ENCODE data around the gene MSI2.

MSI2 gene

DNA sequence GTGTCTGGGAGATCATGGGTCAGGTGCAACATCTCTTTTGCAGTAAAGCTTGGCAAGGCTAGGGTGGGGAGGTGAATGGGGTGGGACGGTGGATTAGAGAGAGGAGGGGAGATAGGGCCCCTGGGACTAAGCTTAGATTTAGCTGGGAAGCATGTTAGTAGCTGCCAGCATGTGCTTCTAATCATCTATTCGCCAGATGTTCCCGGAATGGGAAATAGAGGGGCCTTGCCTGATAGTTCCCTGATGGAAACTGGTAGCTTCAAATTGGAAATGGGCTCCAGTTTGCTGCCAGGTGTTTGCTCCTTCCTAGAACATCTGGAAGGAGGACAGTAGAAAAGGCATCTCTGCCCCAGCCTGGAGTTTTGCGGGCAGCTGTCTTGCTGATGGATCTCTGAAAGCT lies 312.7 kb downstream of the MSI2 start:
- DNase-seq: no peak

DNA sequence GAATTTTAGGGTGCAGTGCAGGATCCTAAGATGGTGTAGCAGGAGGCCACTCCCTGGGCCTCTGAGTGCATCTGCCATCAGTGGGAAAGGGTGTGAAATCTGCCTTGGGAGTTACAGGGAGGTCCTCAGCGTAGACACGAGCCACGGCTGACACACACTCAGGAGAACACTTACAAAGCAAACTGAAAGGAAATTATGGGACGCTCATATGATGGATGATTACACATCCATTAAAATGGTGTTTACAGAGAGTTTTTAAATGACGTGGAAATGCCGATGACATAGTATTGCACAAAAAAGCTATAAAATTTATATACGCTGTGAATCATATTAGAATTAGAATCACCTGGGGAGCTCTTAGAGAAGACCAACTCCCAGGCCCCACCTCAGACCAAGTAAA lies 313.5 kb downstream of the MSI2 start:
- DNase-seq: no peak

DNA sequence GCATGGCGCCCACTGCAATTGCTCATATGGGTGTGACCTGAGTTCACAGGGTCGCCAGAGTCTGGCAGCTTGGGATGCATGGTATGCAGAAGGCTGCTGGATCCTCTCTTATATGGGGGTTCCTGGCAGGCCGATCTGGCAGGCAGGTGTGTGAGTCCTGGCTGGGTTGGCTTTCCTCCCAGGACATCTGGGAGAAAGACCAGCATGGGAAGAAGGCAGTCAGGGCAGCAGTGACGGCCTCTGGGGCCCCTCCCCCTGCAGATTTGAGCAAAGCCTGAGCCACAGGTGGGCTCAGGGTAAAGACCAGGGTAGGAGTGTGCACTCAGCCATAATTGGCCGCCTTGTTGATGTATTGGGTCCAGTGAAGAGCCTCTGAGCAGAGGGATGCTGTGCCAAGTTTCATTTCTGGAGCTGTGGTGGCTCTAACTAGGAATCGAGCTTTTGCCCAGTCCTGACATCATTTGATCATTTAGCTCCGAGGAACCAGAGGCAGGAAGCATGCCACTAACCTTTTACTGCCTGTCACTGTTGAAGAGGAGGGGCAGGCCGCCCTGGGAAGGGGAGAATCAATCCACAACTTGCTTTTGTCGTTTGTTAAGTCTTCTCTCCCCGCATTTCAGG lies 314.5 kb downstream of the MSI2 start:
- DNase-seq: no peak

DNA sequence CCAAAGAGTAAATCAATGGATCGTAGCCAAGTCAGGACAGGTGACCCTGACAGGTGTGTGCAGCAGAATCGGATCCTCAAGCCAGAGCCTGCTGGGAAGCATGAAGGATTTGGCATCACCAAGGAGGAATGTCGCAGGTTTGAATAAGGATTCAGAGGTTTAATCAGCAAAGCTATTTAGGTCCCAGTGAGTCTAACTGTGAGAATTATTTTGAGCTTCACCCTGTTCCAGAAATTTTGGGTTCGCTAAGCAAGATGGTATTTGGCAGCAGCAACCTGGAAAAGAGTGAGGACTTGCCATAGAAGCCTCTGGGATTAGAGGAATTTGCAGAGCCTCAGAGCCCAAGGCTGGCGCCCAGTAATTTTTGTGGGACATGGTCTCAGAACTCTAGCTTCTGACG lies 315.7 kb downstream of the MSI2 start:
- DNase-seq: no peak

DNA sequence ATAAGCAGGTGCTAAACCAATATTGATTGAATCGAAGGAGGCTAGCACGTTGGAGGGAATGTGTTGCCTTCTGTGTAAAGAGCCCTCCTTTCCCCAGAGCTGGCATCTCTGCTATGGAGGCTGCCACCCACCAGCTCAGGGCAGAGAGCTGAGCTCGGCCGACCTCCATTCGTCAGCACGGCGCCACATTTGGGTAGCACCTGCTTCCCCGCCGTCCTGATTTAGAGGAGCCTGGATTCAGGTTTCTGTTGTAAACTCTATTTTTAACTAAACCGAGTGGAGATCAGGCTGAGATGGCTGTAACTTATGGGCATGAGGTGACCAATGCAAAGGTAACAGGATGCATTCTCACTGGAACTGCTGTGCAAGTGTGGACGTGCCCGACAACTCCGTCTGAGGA lies 316.3 kb downstream of the MSI2 start:
- no peak for DNase-seq

DNA sequence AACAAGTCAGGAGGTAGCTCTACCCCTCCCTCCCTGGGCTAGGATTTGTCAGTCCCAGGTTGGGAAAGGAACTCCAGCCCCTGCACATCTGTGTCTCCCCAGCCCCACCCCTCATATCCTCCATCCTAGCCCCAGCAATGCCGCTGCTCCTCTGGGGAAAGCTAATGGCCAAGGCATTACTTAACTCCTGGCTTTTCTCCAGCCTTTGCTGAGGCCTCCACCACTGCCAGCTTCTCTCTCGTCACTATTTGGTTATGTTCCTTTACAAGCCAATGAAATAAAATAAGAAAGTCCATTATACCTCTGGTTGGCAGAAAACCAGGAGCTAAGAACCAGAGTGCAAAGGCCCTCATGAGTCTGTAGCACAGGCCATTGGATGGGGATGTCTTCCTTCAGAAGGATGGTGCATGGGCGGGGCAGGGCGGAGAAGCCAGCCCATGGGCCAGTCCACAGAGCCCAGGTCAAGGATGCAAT lies 317.8 kb downstream of the MSI2 start:
- no peak for DNase-seq

DNA sequence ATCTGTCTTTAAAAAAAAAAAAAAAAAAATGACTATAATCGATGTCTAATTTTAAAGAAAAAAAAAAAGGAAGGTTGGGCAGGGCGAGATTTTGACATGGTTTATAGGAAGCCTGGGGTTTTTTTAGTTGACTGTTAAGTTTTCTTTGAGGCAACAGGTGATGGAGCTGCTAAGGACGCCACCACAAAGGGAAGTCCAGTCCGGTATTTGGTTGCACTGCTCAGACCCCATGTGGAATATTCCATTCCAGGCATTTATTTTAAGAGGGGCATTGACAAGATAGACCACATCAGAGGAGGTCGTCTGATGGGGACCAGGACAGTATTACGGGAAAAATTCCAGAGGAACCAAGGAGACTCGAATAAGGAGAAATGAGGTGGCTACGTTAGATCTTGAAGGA lies 320.4 kb downstream of the MSI2 start:
- no peak for DNase-seq

DNA sequence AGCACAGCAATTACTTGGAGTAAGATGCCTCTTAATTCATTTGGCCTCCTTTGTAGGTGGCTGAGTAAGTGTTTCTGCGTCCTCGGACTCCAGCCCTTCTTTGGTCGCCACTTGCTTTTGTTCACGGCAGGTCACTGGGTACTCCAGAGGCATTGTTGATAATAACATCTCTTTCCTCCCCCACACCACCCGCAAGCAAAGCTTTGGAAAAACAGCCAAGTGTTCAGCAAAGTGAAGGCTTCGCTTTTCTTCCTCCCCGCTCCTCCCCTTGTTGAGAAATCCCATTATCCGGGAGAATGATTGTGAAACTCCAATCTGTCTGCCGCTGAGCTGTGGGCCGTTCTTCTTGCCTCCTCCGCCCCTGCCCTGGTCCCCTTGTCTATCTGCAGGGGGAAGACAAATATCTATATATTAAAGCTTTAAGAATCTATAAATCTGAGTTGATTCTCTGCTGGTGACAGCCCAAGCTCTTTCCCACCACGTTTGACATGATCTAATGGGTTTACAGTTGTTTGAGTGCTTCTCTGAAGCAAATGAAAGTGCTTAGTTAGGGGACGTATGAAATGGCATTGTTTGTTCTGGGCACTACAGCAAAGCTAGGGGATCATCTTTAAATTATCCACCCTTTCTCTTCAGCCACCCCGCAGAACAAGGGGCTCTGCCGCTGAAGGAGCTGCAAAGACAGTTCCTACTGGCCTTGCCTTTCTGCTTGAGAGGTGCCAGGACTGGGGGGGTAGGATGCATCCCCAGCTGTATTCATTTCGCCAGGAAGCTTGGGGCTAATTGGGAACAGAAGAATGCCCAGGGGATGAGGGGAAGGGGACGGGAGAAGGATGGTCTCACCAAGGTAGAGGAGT lies 321.7 kb downstream of the MSI2 start:
- DNase-seq: no peak

DNA sequence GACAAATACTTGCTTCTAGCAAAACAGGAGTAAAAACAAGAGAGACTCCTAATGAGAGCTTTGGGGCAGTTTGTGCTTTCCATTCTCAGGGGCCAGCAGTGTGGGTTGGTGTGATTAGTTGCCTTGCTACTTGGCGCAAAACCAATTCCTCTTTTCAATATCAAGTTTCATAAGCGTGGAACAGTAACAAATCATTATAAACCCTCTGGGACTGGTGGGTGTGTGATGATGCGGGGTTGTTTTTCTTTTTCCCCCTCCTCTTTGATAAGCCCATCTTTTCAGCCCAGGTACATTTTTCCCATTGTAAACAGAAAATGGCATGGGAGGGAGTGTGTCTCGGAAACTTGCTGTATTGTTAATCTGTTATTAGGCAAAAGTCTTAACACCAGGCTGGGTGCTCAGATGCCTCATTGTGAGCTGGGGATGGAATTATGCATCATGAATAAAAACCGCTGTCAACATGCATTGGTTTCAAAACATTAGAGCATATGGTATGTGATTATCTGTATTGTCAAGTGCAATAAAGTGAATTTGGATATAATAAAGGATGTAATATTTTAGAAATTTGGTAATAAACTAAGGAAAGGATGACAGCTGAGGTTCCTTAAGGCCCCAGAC lies 322.4 kb downstream of the MSI2 start:
- DNase-seq: no peak

DNA sequence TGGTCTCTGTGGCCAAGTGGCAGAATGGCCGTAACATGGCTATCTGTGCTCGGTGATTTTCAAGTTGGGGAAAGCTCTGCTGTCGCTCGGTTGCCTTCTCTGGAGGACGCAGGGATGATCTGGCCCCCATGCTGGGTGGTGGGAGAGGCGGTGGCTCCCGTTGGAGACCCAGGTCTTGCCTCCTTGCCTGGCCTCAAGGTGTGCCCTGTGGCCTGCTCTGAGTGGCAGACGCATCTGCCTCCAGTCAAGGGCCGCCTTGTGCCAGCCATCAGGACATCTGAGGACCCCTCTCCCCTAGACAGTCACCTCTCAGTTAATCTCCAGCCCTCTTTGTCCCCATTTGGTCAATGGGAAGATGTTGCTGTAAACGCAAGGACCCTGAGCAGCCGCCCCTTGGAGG lies 322.9 kb downstream of the MSI2 start:
- no peak for DNase-seq

DNA sequence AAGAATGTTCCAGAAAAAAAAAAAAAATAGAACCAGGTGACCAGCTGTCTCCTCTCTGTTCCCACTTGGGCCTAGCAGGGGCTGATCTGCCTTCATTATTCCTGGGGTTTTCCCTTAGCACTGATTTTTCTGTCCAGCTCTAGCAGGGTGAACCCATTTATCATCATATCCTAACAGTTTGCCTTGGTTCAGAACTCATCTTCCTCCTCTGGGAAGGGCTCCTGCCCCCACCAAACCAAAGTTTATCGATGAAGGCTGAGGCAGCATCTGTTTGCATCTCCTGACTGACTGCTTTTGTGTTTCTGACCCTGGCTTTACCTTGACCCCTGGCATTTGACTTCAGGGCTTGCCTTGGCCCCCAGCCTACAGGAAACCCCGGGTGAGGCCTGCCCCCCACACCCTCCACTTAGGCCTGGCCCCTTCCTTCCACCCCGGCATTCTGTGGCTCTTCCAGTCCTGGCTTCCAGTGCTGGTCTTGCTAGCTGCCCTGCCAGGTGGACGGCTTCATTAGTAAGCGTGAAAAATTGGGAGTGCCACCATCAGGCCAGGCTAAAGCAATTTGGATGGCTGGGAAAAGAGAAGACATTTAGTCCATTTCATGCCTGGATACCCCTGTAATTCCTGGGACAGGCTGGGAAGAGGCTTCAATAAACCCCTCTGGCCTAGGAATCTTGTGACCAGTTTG lies 323.9 kb downstream of the MSI2 start:
- no peak for DNase-seq

DNA sequence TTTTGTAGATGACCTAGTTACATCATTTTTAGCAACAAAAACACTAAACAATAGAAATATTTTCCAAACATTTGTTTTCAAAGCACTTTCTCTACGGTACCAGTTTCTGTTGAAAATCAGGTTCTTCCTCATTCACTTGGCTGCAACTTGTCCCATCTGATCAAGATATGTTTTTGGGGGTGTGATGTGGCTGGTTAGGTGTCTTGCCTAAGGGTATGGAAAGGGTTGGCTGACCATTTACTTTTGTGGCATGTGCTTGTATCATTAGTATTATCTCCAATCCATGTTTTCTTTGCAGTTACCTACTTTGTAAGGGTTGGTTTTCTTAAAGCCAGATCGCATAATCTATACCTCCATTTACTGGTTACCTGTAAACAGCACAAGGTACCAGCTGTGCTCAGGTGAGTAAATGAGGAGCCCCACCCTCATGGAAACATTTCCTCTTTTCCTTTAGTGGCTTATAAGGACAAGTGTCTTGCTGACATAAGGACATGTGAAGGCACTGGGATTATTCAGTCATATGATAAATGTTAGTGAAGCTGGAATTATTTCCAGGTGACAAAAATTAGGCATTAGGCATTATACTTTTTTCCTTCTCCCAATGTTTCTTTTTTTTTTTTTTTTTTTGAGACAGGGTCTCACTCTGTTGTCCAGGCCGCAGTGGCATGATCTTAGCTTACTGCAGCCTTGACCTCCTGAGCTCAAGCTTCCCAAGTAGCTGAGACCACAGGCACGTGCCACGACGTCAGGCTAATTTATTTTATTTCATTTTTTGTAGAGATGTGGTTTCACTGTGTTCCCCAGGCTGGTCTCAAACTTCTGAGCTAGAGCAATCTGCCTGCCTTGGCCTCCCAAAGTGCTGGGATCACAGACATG lies 326.8 kb downstream of the MSI2 start:
- no peak for DNase-seq

DNA sequence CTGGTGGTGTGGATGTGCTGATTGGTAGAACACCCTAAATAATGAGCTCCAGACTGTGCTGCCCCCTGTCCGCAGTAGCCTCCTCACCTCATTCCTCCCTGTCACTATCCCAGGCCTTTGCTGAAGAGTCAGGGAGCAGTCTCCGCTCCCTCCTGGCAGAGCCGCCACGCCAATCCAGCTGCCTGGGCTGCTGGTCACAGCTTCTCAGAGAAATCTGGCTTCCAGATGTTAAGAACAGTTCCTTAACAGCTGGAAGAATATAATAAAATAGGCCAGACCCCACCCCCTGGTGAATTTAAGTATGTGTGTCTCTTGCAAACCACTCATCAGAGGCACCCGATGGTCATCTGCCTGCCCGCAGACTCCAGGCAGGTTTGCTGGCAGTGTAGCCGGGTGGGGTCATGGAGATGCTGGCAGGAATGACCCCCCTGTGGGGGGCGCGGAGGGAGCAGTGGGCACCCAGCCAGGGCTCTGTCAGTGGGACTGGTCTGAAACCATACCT lies 327.8 kb downstream of the MSI2 start:
- DNase-seq: no peak

DNA sequence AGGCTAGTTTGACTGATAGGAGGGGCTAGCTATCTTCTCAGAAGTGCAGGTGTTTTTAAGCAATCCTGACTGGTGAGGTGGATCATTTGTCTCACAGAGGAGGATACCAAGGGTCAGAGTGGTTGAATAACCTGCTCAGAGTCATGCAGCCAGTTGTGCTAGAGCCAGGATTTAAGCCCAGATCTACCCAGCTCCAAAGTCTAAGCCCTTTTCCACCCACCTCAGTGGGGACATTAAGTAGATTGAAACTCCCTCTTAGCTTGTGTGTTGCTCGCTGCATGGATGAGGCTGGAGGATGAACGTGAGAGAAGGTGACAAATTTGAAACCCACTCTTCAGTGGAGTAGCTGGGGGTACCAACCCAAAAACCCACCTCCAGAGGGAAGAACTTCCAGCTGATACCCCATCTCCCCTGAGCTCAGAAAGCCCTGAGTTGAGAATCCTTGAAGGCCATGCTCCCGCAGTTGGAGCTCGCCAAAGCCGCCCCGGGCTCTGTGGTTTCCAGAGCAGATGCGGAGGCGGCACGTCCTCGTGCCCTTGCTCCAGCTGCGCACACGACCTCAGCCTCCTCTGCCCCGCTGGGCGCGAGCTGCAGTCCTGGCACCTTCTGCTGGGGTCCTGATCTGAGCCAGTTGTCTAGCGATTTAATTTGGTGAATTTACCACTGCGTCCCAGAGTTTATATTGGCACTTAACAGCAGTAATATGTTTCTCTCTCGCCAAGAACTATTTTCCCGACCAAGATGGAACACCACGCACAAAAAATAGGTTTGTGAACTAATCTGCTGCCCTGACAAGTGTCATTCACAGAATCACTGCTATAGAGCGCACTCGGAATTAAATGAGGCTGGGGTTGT lies 329.2 kb downstream of the MSI2 start:
- DNase-seq: no peak

DNA sequence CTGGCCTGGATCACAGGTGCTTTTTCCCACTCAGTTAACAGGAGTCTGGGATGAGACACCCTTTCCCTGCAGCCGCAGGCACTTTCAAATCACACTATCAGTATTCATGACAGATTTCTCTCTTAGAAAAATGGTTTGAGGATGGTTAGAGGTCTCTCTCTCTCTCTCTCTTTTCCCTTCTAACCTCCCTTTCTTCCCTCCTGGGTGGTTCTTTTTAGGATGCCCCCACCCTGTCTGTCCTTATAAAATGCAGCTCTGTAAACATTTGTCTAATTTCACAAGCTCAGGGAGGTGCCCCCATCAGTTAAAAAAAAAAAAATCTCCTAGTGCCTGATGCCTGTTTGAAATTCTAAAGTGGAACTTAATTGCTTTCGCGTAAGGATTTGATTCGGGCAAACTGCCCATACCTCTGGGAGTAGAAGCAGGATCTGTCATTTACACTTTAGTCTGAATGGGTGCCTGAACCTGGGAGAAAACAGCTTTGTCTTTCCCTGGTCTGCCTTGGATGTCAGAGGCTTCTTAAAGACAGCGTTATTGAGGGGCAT lies 329.9 kb downstream of the MSI2 start:
- DNase-seq: no peak

DNA sequence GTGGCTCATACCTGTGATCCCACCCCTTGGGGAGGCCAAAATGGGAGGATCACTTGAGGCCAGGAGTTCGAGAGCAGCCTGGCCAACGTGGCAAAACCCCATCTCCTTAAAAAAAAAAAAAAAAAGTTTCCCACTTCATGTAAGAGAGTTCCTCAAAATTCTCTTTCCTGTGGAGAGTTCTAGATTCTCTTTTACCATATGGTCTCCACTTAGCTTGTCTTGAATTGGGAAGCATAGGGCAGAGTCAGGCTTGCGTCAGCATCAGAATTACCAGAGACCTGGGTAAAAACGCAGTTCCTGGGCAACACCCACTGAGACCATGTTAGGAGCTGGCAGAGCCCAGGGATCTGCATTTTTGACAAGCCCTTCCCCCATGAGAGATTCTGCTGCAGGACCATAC lies 330.4 kb downstream of the MSI2 start:
- no peak for DNase-seq

DNA sequence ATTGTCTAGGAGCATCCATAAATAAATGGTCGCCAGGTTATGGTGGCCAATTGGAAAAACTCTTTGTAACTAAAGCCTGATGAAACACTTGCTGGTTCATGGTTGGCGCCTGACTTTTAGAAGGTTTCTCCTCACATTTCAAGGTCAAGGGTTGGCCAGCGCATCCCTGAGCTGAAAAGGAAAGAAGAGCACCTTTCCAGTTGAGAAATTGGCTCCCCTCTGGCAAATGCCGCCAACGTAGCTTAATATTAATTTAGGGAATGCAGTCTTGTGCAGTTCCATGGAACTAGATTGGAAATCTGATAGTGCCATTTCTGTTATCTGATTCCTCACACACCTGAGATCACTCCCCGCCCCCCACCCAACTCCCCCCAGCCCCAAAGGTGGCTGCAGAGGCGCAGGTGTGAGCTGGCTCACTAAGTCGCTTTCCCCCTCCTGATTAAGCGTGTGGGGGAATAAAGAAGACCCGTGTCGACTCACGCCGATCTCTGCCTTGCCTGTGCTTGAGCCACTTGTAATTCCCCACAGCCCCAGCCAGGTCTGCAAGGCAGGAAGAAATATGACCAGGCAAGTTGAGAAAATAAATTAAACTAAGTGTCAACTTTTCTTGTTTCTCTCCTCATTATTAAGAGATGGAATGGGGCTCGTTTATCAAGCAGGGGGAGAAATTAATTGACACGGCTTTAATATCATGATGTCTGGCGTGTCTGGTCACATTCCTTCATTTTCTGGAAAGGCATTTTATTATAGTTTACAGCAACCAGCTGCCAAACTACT lies 331.1 kb downstream of the MSI2 start:
- DNase-seq: no peak

DNA sequence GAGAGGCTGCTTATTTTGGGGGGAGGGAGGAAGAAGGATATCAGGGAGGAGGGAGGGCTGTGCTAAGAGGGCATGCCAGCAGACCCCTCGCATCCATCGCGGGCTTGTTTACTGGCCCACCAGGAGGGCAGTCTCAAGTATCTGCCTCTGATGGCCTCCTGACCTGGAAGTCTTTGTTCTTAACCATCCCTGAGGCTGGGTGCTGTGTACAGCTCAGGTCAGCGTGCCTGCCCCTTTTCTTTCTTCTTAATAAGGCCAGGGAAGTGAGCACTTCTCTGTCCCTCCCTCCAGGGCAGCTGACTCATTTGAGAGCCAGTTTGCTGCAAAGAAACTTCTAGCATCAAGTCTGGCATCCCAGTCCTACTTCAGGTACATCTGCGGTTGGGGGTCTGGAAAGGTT lies 331.8 kb downstream of the MSI2 start:
- DNase-seq: no peak

DNA sequence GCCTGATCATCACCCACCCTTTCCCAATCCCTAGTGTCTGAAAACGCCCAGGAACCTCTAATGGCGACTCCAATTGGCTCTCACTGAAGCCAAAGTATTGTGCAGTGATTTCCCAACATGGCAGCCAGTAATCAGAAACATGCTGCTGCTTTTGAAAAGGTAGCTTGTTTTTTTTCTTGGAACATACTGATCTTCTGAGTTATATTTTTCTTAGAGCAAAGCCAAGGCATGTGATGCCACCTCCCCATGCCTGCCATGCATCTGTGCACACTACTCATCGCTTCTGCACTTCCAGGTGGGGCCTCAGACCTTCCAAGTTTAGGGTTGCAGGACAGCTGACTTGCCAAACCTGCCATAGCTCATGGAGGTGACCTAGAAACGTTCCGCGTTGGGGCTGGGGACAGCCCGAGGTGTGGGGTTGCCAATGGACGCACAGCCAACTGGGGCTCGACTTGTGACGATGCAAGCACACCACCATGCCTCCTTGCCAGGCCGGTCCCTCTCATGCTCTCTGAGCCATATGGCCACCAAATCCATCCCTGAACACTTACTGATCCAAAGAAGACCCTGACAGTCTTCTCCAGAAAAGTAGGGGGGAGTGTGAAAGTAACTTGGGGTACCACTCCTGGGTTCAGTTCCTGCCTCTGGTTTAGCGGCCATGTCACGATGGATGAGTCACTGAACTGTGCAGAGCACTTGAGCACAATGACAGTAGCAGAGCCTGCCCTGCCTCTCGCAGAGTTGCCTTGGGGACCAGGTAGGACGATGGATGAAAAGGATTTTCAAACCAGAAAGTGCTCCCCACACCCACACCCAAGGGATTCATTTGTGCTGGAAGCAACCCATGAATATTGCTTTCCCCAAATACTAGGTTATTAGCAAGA lies 333.1 kb downstream of the MSI2 start:
- no peak for DNase-seq

Measured in activated CD8-positive, alpha-beta memory T cell treated with anti-CD3 and anti-CD28 coated beads for 24 hours (primary cell).